Cardiac muscle cell (in vitro differentiated cells and primary cell): Measurements from ENCODE around the gene ITPRIPL2. TPM values are rescaled to one million over a fixed set of nuclear protein-coding genes. Genes with fewer than 3 reads are reported as not detected.

Experiments
- DNase-seq, 2 donors: peaks; one replicate each; pipeline versions ENCODE4 v3.0.0 to v3.0.0-alpha.2; 2010 to 2017; ENCODE audit warnings: low read depth in 1 of 2, low spot score in 1 of 2
- H3K27ac ChIP-seq: fragments of 200-600 bp; sonication (generic); 2 replicates; pipeline ENCODE4 v1.5.1; 2016
- H3K27me3 ChIP-seq: fragments of 200-600 bp; sonication (generic); 2 replicates; pipeline ENCODE4 v1.6.0; 2016; ENCODE audit warnings: control low read depth
- H3K36me3 ChIP-seq: fragments of 200-600 bp; sonication (generic); 2 replicates; pipeline ENCODE4 v1.5.1; 2016; ENCODE audit warnings: control low read depth
- H3K4me1 ChIP-seq: fragments of 200-600 bp; sonication (generic); 2 replicates; pipeline ENCODE4 v1.8.1; 2017; ENCODE audit warnings: low read depth, mild to moderate bottlenecking, mixed run types
- H3K4me3 ChIP-seq: fragments of 200-600 bp; sonication (generic); 2 replicates; pipeline ENCODE4 v1.5.1; 2016; ENCODE audit warnings: mild to moderate bottlenecking
- H3K9me3 ChIP-seq: fragments of 200-600 bp; sonication (generic); 2 replicates; pipeline ENCODE4 v1.5.1; 2017; ENCODE audit warnings: low read depth, mild to moderate bottlenecking, control low read depth
- CTCF ChIP-seq: IDR thresholded peaks from 2 replicates; pipeline ENCODE4 v1.5.1; 2012; ENCODE audit warnings: low read depth, mild to moderate bottlenecking, low read length
- polyA plus RNA-seq: library from polyadenylated mRNA; unstranded; fragments of >200 nt; fragmentation: Nextera tagmentation; extraction: Ambion mirVana; gene quantifications from 2 replicates; pipeline ENCODE4 v1.2.1, GENCODE V29; 2016
- total RNA-seq: library from RNA; depleted of rRNA; stranded (reverse); fragments of >200 nt; gene quantifications from 2 replicates; pipeline ENCODE4 v1.2.3, GENCODE V29; 2016

ITPRIPL2 gene
- total and polyA plus RNA-seq, 2 experiments from 2014 or later: 2.8 to 9.7 TPM

- Histone ChIP-seq H3K27ac (no peak overlapping the region), H3K27me3 (no peaks in the 10 kb centered on the region), H3K4me1 (no peaks in the 10 kb centered on the region), H3K4me3 (no peak overlapping the region), H3K36me3 (no peaks in the 10 kb centered on the region), H3K9me3 (no peaks in the 10 kb centered on the region)
- DNase-seq: no peak
- no peak for TF ChIP-seq CTCF
These were observed 34.4 kb downstream of the ITPRIPL2 start for GRCh38 chr16:19148189-19148588.

- TF ChIP-seq CTCF: no peak
- H3K36me3 ChIP-seq: no peaks in the 10 kb centered on the region
- no peaks in the 10 kb centered on the region for H3K27me3 ChIP-seq
- DNase-seq: no peak
- H3K27ac ChIP-seq: no peak overlapping the region
- H3K4me3 ChIP-seq: no peak overlapping the region
- H3K4me1 ChIP-seq: no peaks in the 10 kb centered on the region
- no peaks in the 10 kb centered on the region for H3K9me3 ChIP-seq
These were observed 37.5 kb downstream of the ITPRIPL2 start for GRCh38 chr16:19151310-19151709.

GRCh38 chr16:19152042-19152441 lies 38.3 kb downstream of the ITPRIPL2 start:
- TF ChIP-seq CTCF: no peak
- no peak for DNase-seq
- Histone ChIP-seq H3K9me3 (no peaks in the 10 kb centered on the region), H3K27me3 (peaks cover under 1% of the 10 kb centered on the region), H3K27ac (no peak overlapping the region), H3K4me3 (no peak overlapping the region), H3K36me3 (no peaks in the 10 kb centered on the region), H3K4me1 (no peaks in the 10 kb centered on the region)

GRCh38 chr16:19153876-19154275 lies 40.1 kb downstream of the ITPRIPL2 start:
- Histone ChIP-seq H3K4me3 (no peak overlapping the region), H3K27ac (no peak overlapping the region)

GRCh38 chr16:19162085-19162484 lies 48.3 kb downstream of the ITPRIPL2 start:
- no peaks in the 10 kb centered on the region for H3K4me1 ChIP-seq
- H3K4me3 ChIP-seq: no peak overlapping the region
- no peak for TF ChIP-seq CTCF
- DNase-seq: no peak
- H3K36me3 ChIP-seq: no peaks in the 10 kb centered on the region
- peaks cover 16% of the 10 kb centered on the region for H3K27me3 ChIP-seq
- no peak overlapping the region for H3K27ac ChIP-seq
- no peaks in the 10 kb centered on the region for H3K9me3 ChIP-seq

More at GRCh38 chr16:19153876-19154275, 40.1 kb downstream of the ITPRIPL2 start:
- H3K4me1 ChIP-seq: no peaks in the 10 kb centered on the region
- no peaks in the 10 kb centered on the region for H3K9me3 ChIP-seq
- DNase-seq: no peak
- H3K36me3 ChIP-seq: no peaks in the 10 kb centered on the region
- peaks cover 8% of the 10 kb centered on the region for H3K27me3 ChIP-seq
- no peak for TF ChIP-seq CTCF

GRCh38 chr16:19163215-19163614 lies 49.5 kb downstream of the ITPRIPL2 start:
- Histone ChIP-seq H3K27me3 (peaks cover 17% of the 10 kb centered on the region), H3K36me3 (no peaks in the 10 kb centered on the region), H3K4me3 (no peak overlapping the region), H3K9me3 (no peaks in the 10 kb centered on the region), H3K4me1 (no peaks in the 10 kb centered on the region), H3K27ac (no peak overlapping the region)
- DNase-seq: no peak
- TF ChIP-seq CTCF: no peak
